Loucy (cell line): ENCODE data around the gene AGFG1.

Source experiments
- EZH2phosphoT487 ChIP-seq: fragments of 200-600 bp; IDR thresholded peaks from 2 replicates; pipeline ENCODE4 v1.6.1; 2018; ENCODE audit warnings: antibody characterized with exemption, mild to moderate bottlenecking, moderate library complexity, borderline replicate concordance
- TF ChIP-seq, protein P1 (sequence below): fragments of 200-600 bp; sonication (generic); conservative IDR thresholded peaks from 2 replicates; pipeline ENCODE4 v1.5.1; 2014; ENCODE audit warnings: mild to moderate bottlenecking, antibody characterized with exemption, low read length

DNA sequence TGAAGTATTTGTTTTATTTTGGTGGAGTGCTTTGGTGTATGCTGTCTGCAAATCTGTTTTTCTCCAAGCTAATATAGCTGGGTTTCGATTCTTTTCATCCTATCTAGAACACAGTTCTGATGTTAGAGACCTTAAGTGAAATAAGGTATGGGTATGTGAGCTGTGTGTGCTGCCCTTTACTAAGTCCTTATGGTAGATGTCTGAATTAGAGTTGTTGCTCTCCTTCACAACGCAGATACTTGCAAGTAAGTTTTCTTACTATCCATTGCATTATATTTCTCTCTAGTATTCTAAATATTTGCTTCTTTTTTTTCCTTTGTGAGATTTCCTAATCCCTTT, 38.6 kb downstream of the AGFG1 start:
- TF ChIP-seq, protein P1, sequence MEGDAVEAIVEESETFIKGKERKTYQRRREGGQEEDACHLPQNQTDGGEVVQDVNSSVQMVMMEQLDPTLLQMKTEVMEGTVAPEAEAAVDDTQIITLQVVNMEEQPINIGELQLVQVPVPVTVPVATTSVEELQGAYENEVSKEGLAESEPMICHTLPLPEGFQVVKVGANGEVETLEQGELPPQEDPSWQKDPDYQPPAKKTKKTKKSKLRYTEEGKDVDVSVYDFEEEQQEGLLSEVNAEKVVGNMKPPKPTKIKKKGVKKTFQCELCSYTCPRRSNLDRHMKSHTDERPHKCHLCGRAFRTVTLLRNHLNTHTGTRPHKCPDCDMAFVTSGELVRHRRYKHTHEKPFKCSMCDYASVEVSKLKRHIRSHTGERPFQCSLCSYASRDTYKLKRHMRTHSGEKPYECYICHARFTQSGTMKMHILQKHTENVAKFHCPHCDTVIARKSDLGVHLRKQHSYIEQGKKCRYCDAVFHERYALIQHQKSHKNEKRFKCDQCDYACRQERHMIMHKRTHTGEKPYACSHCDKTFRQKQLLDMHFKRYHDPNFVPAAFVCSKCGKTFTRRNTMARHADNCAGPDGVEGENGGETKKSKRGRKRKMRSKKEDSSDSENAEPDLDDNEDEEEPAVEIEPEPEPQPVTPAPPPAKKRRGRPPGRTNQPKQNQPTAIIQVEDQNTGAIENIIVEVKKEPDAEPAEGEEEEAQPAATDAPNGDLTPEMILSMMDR: no peak
- no peak for TF ChIP-seq EZH2phosphoT487
